Left renal cortex interstitium (tissue), 4 donors: ENCODE results near the gene DIP2C. TPM values are rescaled to one million over a fixed set of nuclear protein-coding genes. Genes with fewer than 3 reads are reported as not detected.
"Not testable (repeated sequence)": the region's sequence is repeated elsewhere in the genome, so short reads cannot be mapped to it uniquely, and the experiment has no call there.

Experiments
- DNase-seq, 4 donors: peaks; one replicate each; pipeline ENCODE4 v3.0.0-alpha.2; 2013; ENCODE audit warnings: low read depth in 4 of 4, low spot score in 2 of 4, missing footprints in 1 of 4
- polyA plus RNA-seq, 4 donors: library from polyadenylated mRNA; unstranded; fragments of 120-200 nt; gene quantifications; one replicate each; pipeline ENCODE4 v1.2.1, GENCODE V29; 2013; ENCODE audit not compliant: insufficient read length in 4 of 4

Gene DIP2C
- polyA plus RNA-seq, 4 donors, result 19.4 to 23.6 (median 20.2) TPM

DNA sequence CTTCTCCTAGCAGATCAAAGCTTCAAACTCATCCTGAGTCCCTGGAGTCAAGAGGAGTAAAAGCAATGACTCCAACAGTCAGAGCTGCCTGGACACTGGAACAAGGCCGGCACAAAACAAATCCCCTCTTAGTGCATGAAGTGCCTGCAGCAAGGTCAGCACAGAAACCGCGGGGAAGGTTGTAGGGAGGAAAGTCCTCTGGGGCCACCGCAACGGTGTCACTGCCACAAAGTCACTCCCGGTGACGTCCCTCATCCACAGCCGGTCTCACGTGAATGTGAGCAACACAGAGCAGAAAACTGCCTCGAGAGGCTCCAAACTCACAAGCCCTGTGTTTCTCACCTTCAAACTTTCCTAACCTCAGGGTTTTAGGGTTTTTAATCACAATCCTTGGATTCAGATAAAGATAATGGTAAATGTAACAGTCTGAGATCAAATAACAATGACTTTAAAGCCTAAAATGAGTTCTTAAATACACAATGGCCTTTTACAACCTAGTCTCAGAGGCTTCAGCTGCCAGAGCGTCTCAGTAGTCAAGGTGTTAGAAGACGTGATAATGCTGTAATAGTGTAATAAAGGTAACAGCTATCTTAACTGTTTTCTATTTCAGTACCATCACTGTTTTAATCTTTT lies 279.9 kb downstream of the DIP2C start:
- no peak for DNase-seq

DNA sequence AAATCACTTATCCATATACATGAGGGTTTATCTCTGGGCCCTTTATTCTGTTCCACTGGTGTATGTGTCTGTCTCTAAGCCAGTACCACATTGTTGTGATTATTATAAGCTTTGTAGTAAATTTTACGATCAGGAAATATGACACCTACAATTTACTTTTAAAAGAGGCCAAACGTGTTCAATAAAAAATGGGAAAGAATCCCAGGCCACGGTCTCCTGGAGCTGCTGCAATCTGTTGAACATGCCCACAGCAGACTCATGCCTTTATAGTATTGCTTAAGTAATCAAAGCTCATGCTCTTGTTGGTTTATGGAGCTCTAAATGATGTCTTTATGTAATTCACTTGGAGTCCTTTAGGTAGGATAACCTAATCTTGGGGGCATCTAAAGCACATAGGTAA lies 281.2 kb downstream of the DIP2C start:
- no peak for DNase-seq

DNA sequence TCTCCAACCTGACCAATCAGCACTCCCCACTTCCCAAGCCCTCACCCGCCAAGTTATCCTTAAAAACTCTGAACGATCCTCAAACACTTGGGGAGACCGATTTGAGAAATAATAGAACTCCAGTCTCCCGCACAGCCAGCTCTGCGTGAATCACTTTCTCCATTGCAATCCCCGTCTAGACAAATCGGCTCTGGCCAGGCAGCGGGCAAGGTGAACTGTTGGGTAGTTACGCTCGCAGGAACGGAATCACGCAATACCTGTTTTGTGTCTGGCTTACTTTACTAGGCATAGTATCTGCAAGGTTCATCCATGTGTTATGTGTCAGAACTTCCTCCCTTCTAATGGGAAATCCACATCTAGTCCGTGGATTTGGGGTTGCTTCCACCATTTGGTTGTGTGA lies 282.5 kb downstream of the DIP2C start:
- DNase-seq, result no peak

DNA sequence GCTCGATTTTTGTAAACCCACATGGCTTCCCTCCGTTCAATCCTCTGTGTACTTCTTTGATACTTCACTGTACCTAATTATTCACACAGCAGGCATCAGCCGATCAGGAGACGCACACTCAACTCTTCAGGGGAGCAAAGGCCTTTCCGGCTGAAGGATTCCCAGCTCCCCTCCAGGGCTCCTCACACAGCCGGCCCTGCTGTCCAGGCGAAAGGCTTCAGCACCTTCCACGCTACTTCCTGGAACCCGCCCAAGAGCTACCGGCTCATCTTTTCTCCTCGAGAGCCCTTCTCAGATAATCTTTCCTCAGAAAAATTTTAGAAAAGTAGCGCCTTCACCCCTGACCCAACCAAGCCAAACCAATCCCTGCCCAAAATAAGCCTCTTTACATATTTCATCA lies 283.8 kb downstream of the DIP2C start:
- DNase-seq, result no peak

DNA sequence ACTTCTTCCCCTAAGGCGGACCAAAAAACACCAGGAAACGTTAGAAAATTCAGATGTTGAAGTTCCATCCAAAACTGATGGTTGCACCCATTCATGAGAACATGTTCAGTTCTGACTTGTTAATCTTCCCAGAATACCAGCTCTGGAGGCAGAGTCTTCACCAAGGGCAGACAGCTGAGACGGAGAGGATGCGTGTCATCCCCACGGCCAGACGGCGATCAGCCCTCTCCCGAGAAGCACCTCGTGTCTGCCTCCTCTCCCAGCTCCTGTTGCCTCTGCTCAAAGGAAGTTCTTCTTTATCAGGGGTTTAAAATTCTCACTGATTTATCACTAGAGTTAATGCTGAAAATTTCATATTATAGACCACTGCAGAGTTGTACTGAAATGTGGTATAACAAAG lies 284.5 kb downstream of the DIP2C start:
- no peak for DNase-seq

DNA sequence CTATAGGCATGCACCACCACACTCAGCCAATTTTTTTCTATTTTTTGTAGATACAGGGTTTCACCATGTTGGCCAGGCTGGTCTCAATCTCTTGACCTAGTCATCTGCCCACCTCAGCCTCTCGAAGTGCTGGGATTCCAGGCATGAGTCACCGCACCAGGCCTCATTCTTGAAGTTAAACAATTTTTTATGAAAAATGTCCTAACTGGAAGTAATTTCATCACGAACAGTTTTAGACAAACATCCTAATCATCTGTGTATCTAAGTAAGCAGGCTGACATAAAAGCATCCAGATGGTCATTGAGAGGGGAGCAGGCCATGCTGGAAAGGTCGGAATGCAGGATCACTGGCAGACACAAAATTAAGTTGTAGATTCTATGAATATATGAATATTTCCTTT lies 285.1 kb downstream of the DIP2C start:
- no peak for DNase-seq

DNA sequence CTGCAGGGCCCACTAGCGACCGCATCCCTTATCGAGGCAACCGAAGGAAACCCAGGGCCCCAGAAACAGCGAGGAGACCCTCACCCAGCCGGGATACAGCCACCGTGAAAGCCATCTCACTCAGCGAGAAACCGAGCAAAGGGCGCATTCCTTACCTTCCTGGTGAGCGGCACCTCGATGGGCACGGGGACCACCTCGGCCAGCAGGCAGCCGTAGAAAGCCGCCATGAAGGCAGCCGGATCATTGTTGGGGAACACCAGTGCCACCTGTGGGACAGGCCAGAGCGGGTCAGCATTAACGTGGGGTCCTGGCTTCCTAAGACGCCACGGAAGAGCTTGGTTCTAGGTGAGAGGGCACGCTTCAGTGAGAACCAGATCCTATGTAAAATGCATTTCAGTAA lies 290.5 kb downstream of the DIP2C start:
- no peak for DNase-seq

DNA sequence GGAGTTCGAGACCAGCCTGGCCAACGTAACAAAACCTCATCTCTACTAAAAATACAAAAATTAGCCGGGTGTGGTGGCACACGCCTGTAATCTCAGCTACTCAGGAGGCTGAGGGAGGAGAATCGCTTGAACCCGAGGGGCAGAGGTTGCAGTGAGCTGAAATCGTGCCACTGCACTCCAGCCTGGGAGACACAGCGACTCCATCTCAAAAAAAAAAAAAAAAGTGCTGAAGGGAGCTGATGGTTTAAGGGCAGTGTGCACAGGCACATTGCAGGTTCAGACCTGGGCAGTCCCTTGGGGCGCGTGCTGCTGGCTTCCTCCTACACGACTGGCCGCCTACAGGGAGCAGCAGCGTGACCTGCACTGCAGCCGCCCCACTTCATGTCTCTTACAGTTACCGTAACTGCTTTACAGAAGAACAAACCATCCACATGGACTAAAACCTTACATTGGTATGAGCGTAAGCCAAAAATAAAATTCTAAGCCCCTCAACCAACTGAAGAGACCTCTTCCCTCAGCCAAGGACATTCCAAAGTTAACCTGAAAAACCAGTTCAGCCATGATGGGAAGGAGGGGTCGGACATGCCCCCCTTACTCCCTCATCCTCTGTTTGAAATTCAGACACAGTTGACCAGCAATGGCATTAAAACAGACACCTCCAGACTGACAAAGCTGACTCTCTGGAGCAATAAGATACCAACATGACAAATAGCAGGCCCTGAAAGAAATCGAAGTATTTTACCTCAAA lies 292.0 kb downstream of the DIP2C start:
- DNase-seq, result no peak

DNA sequence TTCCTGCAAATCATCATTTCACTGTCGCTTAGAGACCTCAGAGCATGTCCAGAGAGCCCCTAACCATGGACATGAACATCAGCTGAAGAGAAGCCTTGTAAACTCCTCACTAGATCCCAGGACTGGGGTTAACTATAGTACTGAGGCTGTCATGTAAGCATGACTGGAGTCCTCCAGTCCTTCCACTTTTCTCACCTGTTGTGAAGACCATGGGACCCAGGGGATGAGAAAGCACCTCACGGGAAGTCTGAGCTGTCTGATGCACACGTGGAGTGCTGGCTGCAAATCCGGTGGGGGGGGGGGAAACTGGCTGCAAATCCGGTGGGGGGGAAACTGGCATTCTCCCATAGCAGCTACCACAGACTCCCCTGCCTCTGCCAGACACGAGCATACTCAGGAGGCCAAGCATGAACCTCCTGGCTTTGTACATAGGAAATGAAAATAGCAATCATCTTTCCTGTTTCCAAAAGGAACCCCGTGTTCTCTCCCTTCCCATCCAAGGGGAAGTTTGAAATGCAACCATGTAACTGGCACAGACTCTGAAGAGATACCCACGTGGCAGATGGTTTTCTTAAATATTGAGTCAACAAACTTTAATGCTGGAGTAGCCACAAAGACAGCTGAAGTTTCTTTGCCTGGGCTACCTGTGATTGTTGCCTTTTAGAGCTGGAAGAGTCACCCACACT lies 292.8 kb downstream of the DIP2C start:
- no peak for DNase-seq

DNA sequence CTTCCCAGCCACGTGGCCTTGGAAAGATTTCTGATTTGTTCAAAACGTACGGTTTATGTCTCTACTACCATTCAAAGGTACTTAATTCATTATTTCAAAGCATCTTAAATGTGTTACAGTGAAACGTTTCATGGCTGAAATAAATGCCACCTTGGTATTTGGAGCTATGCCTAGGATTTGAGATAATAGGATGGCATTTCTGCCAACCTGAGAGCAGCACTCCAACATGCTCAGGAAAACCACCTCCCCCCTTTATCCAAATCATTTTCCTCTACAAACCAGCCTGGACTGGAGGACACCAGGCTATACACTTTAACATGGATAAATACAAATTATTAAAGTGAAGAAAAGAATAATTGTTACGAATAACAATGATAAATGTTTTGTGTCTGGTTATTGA lies 293.4 kb downstream of the DIP2C start:
- DNase-seq, result no peak

DNA sequence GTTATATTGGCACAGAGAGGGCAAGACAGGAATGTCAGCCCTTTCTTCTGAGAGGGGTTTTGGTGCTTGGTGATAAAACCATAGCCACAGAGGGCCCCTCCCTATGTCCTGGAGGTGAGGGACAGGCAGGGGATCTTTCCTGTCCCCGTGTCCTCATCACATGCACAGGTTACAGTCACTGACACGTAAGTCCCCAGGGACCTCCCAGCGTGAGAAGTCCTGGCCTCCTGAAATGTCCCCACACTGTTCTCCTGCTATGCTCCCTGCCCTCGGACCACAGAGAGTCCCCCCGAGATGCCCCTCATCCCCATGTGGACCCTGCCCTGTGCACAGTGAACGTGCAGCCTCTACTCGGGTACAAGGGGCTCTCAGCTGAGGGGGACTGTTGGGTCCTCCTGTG lies 293.8 kb downstream of the DIP2C start:
- DNase-seq, result no peak

DNA sequence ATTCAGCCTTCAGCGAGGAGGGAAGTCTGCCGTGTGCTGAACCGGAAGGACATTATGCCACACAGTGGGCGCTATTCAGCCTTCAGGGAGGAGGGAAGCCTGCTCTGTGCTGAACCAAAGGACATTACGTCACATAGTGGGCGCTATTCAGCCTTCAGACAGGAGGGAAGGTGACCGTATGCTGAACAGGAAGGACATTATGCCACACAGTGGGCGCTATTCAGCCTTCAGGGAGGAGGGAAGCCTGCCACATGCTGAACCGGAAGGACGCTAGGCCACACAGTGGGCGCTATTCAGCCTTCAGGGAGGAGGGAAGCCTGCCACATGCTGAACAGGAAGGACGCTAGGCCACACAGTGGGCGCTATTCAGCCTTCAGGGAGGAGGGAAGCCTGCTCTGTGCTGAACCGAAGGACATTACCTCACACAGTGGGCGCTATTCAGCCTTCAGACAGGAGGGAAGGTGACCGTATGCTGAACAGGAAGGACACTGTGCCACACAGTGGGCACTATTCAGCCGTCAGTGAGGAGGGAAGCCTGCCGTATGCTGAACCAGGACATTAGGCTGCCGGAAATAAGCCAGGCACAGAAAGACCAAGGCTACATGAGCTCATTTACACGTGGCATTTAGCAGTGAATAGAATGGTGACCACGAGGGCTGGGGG lies 294.9 kb downstream of the DIP2C start:
- not testable (repeated sequence) for DNase-seq

DNA sequence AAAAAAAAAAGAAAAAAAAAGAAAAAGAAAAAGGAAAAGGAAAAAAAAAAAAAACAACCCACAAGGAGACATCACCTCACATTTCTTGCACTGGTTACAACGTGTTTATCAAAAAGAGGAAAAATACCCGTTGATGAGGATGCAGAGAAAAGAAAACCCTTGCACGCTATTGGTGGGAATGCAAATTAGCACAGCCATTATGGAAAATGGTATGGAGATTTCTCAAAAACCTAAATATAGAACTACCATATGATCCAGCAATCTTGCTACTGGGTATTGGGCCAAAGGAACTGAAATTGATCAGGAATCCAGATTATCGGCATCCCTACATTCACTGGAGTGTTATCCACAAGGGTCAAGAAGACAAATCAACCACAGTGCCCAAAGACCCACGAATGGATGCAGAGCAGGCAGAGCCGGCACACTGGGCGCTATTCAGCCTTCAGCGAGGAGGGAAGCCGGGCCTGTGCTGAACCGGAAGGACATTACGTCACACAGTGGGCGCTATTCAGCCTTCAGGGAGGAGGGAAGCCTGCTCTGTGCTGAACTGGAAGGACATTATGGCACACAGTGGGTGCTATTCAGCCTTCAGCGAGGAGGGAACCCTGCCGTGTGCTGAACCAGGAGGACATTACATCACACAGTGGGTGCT lies 295.6 kb downstream of the DIP2C start:
- DNase-seq, result no peak

DNA sequence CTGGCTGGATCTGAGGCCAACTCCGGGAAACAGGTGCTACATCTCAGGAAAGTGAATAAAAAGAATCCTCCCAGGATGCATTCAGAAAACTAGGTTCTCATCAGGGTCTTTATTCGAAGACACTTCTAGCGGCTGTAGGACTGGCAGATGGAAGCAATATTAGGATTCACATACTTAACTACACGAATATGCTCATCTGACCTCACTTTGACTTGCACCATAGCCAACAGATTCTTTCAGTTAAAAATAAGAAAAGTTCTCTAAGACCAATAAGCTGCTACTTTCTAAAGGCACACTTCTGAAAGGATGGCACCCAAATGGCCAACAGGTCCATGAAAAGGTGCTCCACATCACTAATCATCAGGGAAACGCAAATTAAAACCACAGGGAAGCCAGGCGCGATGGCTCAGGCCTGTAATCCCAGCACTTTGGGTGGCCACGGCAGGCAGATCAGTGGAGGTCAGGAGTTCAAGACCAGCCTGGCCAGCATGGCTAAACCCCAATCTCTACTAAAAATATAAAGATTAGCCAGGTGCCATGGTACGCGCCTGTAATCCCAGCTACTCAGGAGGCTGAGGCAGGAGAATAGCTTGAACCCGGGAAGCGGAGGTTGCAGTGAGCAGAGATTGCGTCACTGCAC lies 296.2 kb downstream of the DIP2C start:
- no peak for DNase-seq

DNA sequence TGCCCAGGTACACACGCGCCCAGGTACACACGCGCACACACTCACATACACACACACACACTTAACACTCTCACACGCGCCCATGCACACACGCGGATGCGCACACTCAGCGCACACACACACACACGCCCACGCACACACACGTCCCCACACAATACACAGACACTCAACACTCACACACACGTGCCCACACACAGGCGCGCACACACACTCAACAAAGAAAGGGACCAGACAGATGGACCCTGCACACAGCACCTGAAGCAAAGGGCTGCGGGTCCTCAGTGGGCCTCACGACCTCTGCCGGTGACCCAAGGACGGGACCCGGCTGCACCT lies 296.8 kb downstream of the DIP2C start:
- no peak for DNase-seq

DNA sequence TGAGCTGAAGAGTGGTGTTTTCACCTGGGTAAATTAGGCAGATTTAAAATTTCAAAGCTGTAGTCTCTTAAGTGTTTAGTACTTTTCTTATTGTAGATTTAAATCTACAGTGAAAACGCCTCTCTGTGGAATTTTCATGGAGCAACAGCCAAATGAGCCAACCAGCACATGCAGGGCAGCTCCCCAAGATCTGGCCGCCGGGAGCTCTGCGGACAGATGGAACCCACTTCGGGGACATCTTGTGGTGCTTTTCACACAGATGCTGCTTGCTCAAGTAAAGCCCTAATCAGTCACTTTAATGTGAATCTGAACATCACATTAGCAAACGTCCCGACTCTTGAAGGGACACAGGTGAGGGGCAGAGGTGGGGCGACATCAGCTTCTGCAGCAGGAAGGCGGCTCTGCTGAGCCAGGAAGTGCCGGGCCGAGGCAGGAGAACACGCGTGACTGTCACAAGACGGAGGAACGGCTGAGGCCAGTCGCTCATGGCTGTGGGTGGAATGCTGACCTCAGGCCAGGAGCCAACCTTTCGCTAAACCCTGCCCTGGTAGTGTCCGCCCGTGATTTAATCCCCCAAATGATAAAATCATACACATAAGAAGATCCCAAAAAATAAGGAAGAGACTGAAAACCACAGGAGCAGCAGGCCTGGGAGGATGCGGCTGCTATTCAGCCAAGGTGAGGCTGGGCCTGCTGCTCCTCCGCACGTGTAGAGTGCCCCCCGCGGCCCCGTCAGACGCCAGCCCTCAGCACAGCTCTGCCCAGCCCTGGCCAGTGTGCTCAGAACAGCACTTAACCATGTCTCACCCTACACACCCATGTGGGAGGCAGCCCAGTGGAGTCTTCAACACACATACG lies 297.4 kb downstream of the DIP2C start:
- no peak for DNase-seq

DNA sequence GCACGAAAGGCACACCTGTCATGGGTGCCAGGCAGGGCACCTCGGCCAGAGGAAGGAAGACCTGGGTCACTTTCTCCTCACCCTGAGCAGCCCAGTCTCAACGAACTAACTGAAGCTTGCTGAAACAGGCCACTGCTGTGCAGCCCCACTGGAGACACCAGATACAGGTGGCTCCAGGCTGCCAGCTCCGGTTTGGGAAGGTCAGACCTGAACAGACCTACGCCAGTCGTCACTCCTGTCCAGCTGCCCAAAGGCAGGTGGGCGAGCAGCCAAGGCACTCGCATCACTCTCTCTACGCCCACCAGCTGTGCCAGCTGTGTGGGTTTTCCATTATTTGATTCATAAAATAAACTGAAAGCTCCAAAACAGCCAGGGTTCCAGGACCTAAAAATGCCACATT lies 298.2 kb downstream of the DIP2C start:
- DNase-seq, result no peak

DNA sequence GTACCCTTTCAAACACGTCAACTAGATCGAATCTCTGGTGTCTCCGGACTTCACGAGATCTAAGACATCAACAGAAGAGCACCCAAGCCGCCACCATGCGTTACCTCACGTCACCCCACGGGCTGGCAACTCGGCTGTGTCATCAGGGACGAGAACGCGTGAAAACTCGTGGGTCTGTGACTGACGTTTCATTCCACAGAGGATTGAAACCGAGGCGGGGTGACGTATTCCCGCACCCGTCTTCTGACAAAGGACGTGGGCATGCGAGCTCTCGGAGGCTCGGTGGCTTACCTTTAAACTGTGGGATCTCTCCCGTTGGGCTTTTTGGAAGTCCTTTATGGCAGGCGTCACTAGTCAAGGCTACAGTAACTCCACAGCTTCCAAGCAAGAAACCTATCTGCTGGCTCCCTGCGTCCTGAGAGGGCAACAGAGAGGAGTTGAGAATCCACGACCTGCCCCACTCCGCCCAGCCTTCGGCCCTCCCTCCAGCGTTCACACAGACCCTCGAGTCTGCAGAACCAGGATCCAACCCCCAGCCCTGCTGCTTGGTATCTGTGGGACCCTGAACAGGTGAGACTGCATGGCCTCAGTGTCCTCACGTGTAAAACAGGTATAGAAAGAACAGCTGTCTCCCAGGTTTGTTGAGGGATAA lies 298.9 kb downstream of the DIP2C start:
- DNase-seq, result no peak

DNA sequence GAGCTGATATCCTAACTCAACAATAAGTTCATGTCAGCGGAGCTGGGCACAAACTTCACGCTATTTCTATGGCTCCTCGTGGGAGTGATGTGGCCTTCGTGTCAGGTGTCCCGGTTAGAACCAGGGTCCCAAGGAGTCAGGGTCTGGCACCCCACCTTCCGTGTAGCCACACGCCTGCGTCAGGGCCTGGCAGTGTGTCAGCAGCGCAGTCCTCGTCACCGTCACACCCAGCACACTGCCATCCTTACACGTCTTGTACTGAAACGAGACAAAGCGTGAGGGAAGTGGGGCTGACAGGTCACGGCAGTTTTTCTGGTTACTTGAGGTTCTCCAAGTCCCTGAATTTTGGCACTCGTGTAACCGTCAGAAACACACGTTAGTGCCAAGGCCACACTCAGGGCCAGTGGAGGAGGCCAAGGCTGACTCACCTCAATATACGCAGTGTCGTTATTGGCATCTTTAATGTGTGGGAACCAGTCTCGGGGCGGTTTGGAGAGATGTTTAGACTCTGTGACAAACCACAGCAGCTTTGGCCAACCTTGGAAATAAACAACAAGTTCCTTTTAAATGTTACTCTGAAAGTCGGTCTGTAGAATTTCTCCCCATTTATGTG lies 299.5 kb downstream of the DIP2C start:
- no peak for DNase-seq
